BJ (cell line): ENCODE measurements around the gene ST6GALNAC4. TPM values are rescaled to one million over a fixed set of nuclear protein-coding genes. Genes with fewer than 3 reads are reported as not detected.

Experiments
- CTCF ChIA-PET: fragments of 350-600 bp; formaldehyde crosslinking; extraction: SDS; loops from one replicate; lab custom pipeline; 2021; ENCODE audit warnings: antibody characterized with exemption, inconsistent platforms; lab: Yijun Ruan, JAX
- POLR2A ChIA-PET: fragments of 300-600 bp; sonication (Branson Sonifier 250); formaldehyde crosslinking; extraction: SDS; loops from one replicate; lab custom pipeline; 2021; ENCODE audit warnings: antibody characterized with exemption; lab: Charles Lee
- DNase-seq: peaks from one replicate; pipeline ENCODE4 v3.0.0-alpha.2; 2011; ENCODE audit warnings: low read depth
- H3K27me3 ChIP-seq: 2 replicates; pipeline ENCODE4 v1.6.0; 2011; ENCODE audit warnings: low read length; ENCODE audit not compliant: control insufficient read depth, insufficient read depth
- H3K36me3 ChIP-seq: 2 replicates; pipeline ENCODE4 v1.5.1; 2011; ENCODE audit warnings: low read length; ENCODE audit not compliant: control insufficient read depth, insufficient read depth
- H3K4me3 ChIP-seq: 2 replicates; pipeline ENCODE4 v1.5.1; 2011; ENCODE audit warnings: low read depth, mild to moderate bottlenecking, control low read depth, low read length
- CTCF ChIP-seq: IDR thresholded peaks from 2 replicates; pipeline ENCODE4 v1.5.1; 2011; ENCODE audit warnings: low read depth, mild to moderate bottlenecking, control low read depth, inconsistent platforms, low read length, moderate library complexity; ENCODE audit not compliant: insufficient read depth
- polyA plus RNA-seq: library from polyadenylated mRNA; depleted of rRNA; stranded (reverse); fragments of >200 nt; gene quantifications from 2 replicates; pipeline ENCODE4 v1.2.3, GENCODE V29; 2011

The ST6GALNAC4 gene
- polyA plus RNA-seq, 1 experiment: 35.5 TPM

GRCh38 chr9:127943731-127944144, 26.9 kb upstream of the ST6GALNAC4 start:
- ChIA-PET POLR2A (no interaction called here), CTCF (interaction anchor here (0.5 to 13.3 kb wide), 40 partner anchors 9 to 1995 kb away, joined by 3 to 342 read pairs (median 7); partner anchors contain the start of genes EEIG1, NAIF1 and PIP5KL1)
- Histone ChIP-seq H3K4me3 (no peak overlapping the region), H3K27me3 (no peaks in the 10 kb centered on the region), H3K36me3 (peaks cover 32% of the 10 kb centered on the region)
- DNase-seq: no peak
- TF ChIP-seq CTCF: peak; percentile 98

- POLR2A ChIA-PET: no interaction called here
- Histone ChIP-seq H3K27me3 (no peaks in the 10 kb centered on the region), H3K36me3 (peaks cover 30% of the 10 kb centered on the region), H3K4me3 (no peak overlapping the region)
- CTCF ChIA-PET: interaction anchor here (0.6 to 13.3 kb wide), 52 partner anchors 9 to 186 kb away, joined by 3 to 342 read pairs (median 5); partner anchors contain the start of genes EEIG1, NAIF1 and PIP5KL1
- TF ChIP-seq CTCF: no peak
- no peak for DNase-seq
Observed at GRCh38 chr9:127943011-127943662, 26.3 kb upstream of the ST6GALNAC4 start.

- DNase-seq: no peak
- ChIA-PET POLR2A (no interaction called here), CTCF (interaction anchor here (0.6 to 13.3 kb wide), 40 partner anchors 8 to 186 kb away, joined by 3 to 342 read pairs (median 4); partner anchors contain the start of genes EEIG1 and PIP5KL1)
- Histone ChIP-seq H3K36me3 (peaks cover 26% of the 10 kb centered on the region), H3K27me3 (no peaks in the 10 kb centered on the region), H3K4me3 (no peak overlapping the region)
- peak; percentile 90 for TF ChIP-seq CTCF
Observed at GRCh38 chr9:127942216-127943010, 25.6 kb upstream of the ST6GALNAC4 start.

GRCh38 chr9:127941961-127942215, 25.0 kb upstream of the ST6GALNAC4 start:
- CTCF ChIA-PET: interaction anchor here (0.8 to 13.3 kb wide), 17 partner anchors 10 to 187 kb away, joined by 3 to 342 read pairs (median 9); partner anchors contain the start of gene EEIG1
- H3K27me3 ChIP-seq: no peaks in the 10 kb centered on the region
- TF ChIP-seq CTCF: no peak
- peaks cover 26% of the 10 kb centered on the region for H3K36me3 ChIP-seq
- no peak for DNase-seq
- POLR2A ChIA-PET: no interaction called here
- H3K4me3 ChIP-seq: no peak overlapping the region
